Type B pancreatic cell (in vitro differentiated cells): Measurements from ENCODE around the gene NDNF. TPM values are rescaled to one million over a fixed set of nuclear protein-coding genes. Genes with fewer than 3 reads are reported as not detected.
A peak's percentile ranks its signal among the peaks of the same experiment; 100 is the strongest.

Experiments
- DNase-seq: peaks from one replicate; pipeline ENCODE4 v3.0.0; 2021; ENCODE audit warnings: mixed read lengths; ENCODE audit not compliant: unreplicated experiment; ENCODE audit errors: extremely low spot score
- H3K27ac Mint-ChIP-seq: 2 replicates; pipeline ENCODE4 v1.8.0; 2021; ENCODE audit warnings: mild to moderate bottlenecking, mixed read lengths
- H3K27me3 Mint-ChIP-seq: 2 replicates; pipeline ENCODE4 v1.8.0; 2021; ENCODE audit warnings: mixed read lengths
- H3K36me3 Mint-ChIP-seq: 2 replicates; pipeline ENCODE4 v1.8.0; 2021; ENCODE audit warnings: mixed read lengths
- H3K4me1 Mint-ChIP-seq: one replicate; pipeline ENCODE4 v1.8.0; 2021; ENCODE audit warnings: mixed read lengths; ENCODE audit not compliant: unreplicated experiment
- H3K4me3 Mint-ChIP-seq: 2 replicates; pipeline ENCODE4 v1.8.0; 2021; ENCODE audit warnings: mild to moderate bottlenecking, mixed read lengths
- H3K9me3 Mint-ChIP-seq: 2 replicates; pipeline ENCODE4 v1.8.0; 2021; ENCODE audit warnings: mixed read lengths
- total RNA-seq: library from RNA; stranded (reverse); gene quantifications from 2 replicates; pipeline ENCODE4 v1.2.1, GENCODE V29; 2021; ENCODE audit warnings: low replicate concordance
- TF ChIP-seq, protein P1 (sequence below): fragments of 200-600 bp; sonication (generic); conservative IDR thresholded peaks from 2 replicates; pipeline ENCODE4 v1.5.0; 2021; ENCODE audit warnings: antibody characterized with exemption, mild to moderate bottlenecking

Gene NDNF
- total RNA-seq, 1 donor from 2014 or later, result 14.6 TPM

DNA sequence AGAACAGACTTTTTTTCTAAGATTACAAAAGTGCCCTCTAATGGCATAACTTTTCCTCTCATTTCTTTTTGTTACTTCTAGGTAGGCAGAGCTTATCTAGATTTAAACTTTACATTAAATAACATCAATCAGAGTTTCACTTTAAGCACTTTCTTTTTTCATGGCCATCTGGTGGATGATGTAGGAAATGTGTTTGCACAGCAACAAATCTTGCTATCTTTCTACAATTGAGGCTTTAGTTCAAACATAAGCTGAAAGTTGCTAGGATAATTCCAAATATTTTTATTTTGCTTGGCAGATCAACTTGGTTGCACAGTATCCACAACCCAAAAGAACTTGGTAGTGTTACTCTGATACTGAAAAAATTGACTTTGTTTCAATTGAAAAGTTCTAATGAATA is 22.0 kb downstream of the NDNF start:
- TF ChIP-seq, protein P1, sequence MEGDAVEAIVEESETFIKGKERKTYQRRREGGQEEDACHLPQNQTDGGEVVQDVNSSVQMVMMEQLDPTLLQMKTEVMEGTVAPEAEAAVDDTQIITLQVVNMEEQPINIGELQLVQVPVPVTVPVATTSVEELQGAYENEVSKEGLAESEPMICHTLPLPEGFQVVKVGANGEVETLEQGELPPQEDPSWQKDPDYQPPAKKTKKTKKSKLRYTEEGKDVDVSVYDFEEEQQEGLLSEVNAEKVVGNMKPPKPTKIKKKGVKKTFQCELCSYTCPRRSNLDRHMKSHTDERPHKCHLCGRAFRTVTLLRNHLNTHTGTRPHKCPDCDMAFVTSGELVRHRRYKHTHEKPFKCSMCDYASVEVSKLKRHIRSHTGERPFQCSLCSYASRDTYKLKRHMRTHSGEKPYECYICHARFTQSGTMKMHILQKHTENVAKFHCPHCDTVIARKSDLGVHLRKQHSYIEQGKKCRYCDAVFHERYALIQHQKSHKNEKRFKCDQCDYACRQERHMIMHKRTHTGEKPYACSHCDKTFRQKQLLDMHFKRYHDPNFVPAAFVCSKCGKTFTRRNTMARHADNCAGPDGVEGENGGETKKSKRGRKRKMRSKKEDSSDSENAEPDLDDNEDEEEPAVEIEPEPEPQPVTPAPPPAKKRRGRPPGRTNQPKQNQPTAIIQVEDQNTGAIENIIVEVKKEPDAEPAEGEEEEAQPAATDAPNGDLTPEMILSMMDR, result peak; percentile 66
- Mint-ChIP-seq H3K36me3 (peaks cover 2% of the 10 kb centered on the region), H3K27ac (no peak overlapping the region), H3K4me3 (no peak overlapping the region), H3K27me3 (peaks cover 11% of the 10 kb centered on the region), H3K4me1 (no peaks in the 10 kb centered on the region), H3K9me3 (no peaks in the 10 kb centered on the region)
- DNase-seq, result no peak

GRCh38 chr4:121049072-121049599 is 23.2 kb downstream of the NDNF start:
- Mint-ChIP-seq H3K4me3 (no peak overlapping the region), H3K9me3 (no peaks in the 10 kb centered on the region), H3K36me3 (peaks cover 3% of the 10 kb centered on the region), H3K27ac (no peak overlapping the region), H3K4me1 (no peaks in the 10 kb centered on the region), H3K27me3 (peaks cover 6% of the 10 kb centered on the region)
- TF ChIP-seq, protein P1, result no peak
- no peak for DNase-seq

DNA sequence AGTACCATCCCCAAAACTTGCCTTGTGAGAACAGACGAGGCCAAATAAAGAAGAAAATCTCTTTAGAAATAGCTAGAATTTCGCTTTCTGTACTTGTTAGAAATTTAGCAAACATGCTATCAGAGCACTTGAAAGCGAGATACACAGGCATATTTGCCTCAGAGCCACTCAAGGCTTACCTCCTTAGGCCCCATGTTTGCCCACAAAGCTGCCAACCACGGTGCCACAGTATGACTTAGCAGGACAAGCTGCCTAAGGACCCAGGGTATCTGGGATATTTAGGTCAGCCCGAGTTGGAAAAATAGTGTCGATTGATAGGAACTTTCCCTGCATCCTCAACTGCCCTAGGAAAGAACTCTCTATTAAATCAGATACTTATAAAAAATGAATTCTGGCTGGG is 24.2 kb downstream of the NDNF start:
- no peak overlapping the region for H3K27ac Mint-ChIP-seq
- H3K27me3 Mint-ChIP-seq, result peaks cover 3% of the 10 kb centered on the region
- H3K4me1 Mint-ChIP-seq, result no peaks in the 10 kb centered on the region
- no peak overlapping the region for H3K4me3 Mint-ChIP-seq
- peaks cover 8% of the 10 kb centered on the region for H3K36me3 Mint-ChIP-seq
- no peak for DNase-seq
- TF ChIP-seq, protein P1, result no peak
- H3K9me3 Mint-ChIP-seq, result no peaks in the 10 kb centered on the region

- H3K27me3 Mint-ChIP-seq, result peaks cover 8% of the 10 kb centered on the region
- H3K4me1 Mint-ChIP-seq, result no peaks in the 10 kb centered on the region
- H3K36me3 Mint-ChIP-seq, result peaks cover 18% of the 10 kb centered on the region
- H3K4me3 Mint-ChIP-seq, result no peak overlapping the region
- no peaks in the 10 kb centered on the region for H3K9me3 Mint-ChIP-seq
- DNase-seq, result no peak
- no peak overlapping the region for H3K27ac Mint-ChIP-seq
- TF ChIP-seq, protein P1, result no peak
Observed at GRCh38 chr4:121041307-121042090, 30.8 kb downstream of the NDNF start.

- Mint-ChIP-seq H3K9me3 (no peaks in the 10 kb centered on the region), H3K27ac (no peak overlapping the region), H3K4me3 (no peak overlapping the region), H3K36me3 (no peaks in the 10 kb centered on the region), H3K4me1 (no peaks in the 10 kb centered on the region), H3K27me3 (peaks cover 3% of the 10 kb centered on the region)
- no peak for DNase-seq
- TF ChIP-seq, protein P1, result no peak
Observed at GRCh38 chr4:121034017-121034416, 38.3 kb downstream of the NDNF start.
